Heart left ventricle (tissue), 16 donors: ENCODE data around the gene DNAH14. TPM values are rescaled to one million over a fixed set of nuclear protein-coding genes. Genes with fewer than 3 reads are reported as not detected.
"Not testable (repeated sequence)": the region's sequence is repeated elsewhere in the genome, so short reads cannot be mapped to it uniquely, and the experiment has no call there.

Experiments used
- ATAC-seq, 4 donors: fragments of 200-7000 bp; cut with Tn5 transposase; one replicate each; pipeline ENCODE4 v1.9.1; 2020 to 2022; ENCODE audit warnings: moderate library complexity in 4 of 4, mild to moderate bottlenecking in 3 of 4, moderate number of reproducible peaks in 1 of 4
- DNase-seq, 5 donors: peaks; one replicate each; pipeline ENCODE4 v3.0.0-alpha.2; 2020
- H3K27ac ChIP-seq, 12 donors: fragments of 200-600 bp; sonication (generic) in 4 of 12; one replicate each; pipeline versions ENCODE4 v1.5.0 to v1.8.0; 2016 to 2022; ENCODE audit warnings: mild to moderate bottlenecking in 2 of 12
- H3K27me3 ChIP-seq, 9 donors: fragments of 200-600 bp; sonication (generic) in 2 of 9; one replicate each; pipeline versions ENCODE4 v1.5.1 to v1.8.0; 2016 to 2022; ENCODE audit warnings: mild to moderate bottlenecking in 3 of 9
- H3K36me3 ChIP-seq, 9 donors: fragments of 200-600 bp; sonication (generic) in 2 of 9; one replicate each; pipeline versions ENCODE4 v1.5.0 to v1.8.0; 2018 to 2022; ENCODE audit warnings: mild to moderate bottlenecking in 2 of 9
- H3K4me1 ChIP-seq, 12 donors: fragments of 200-600 bp; sonication (generic) in 4 of 12; one replicate each; pipeline versions ENCODE4 v1.5.0 to v1.8.0; 2016 to 2022; ENCODE audit warnings: mild to moderate bottlenecking in 3 of 12
- H3K4me3 ChIP-seq, 12 donors: fragments of 200-600 bp; sonication (generic) in 4 of 12; one replicate each; pipeline versions ENCODE4 v1.5.0 to v1.8.0; 2017 to 2022; ENCODE audit warnings: mild to moderate bottlenecking in 9 of 12, moderate library complexity in 4 of 12
- H3K9me3 ChIP-seq, 12 donors: fragments of 200-600 bp; sonication (generic) in 4 of 12; one replicate each; pipeline versions ENCODE4 v1.5.0 to v1.8.0; 2016 to 2022; ENCODE audit warnings: mild to moderate bottlenecking in 1 of 12
- POLR2A ChIP-seq, 2 donors: fragments of 450-650 bp; IDR thresholded peaks; one replicate each; pipeline ENCODE4 v1.6.1; 2017; ENCODE audit warnings: antibody characterized with exemption in 2 of 2, mild to moderate bottlenecking in 2 of 2, moderate library complexity in 2 of 2
- WGBS, 4 donors: extraction: QIAGEN DNeasy Blood & Tissue Kit in 2 of 4; methylation state at CpG; one replicate each; pipeline versions ENCODE4 v1.1.5 to v1.1.7; 2013 to 2018; 5-methylcytosine and 5-hydroxymethylcytosine counted together
- intact Hi-C, 10 donors: fragments of 100-400 bp; cut with DNase I; formaldehyde crosslinking; loops; one replicate each; pipeline versions ENCODE4 v1.11.1 to v1.14.2; 2022
- polyA plus RNA-seq, 2 donors: library from polyadenylated mRNA; stranded (reverse); fragments of 200-250 nt; gene quantifications; one replicate each; pipeline ENCODE4 v1.2.3, GENCODE V29; 2013
- total RNA-seq, 9 donors: library from RNA; depleted of rRNA in 2 of 9; stranded (reverse); fragments of >200 nt in 2 of 9; fragmentation: NEBNext Ultra II Directional in 3 of 9; extraction: Animal tissue kit (Norgen Biotek cat#: 25700) in 3 of 9; gene quantifications; one replicate each; pipeline versions ENCODE4 v1.1.0 to v1.2.4, GENCODE V29; 2016 to 2023
- TF ChIP-seq, protein P1 (sequence below), 12 donors: fragments of 200-600 bp; sonication (generic) in 4 of 12; IDR thresholded peaks; one replicate each; pipeline versions ENCODE4 v1.5.0 to v1.8.0; 2018 to 2022; ENCODE audit warnings: antibody characterized with exemption in 12 of 12, mild to moderate bottlenecking in 5 of 12
- donor health status: ischemic (EF 13 %, LVEDD 7.1; RV severe dilation, severe dysfunction).
- donor health status: healthy with polysubstance abuse.
- donor health status: DM: no; HTN: yes; CAD: no.
- donor health status: DM: no; HTN: no; CAD: no.
- donor health status: ischemic (EF 25% LVEDD 6.9; RV normal size, moderate dysfunction).
- donor health status: ischemic (EF 25% LVEDD 5.7; RV mildly dilated, moderate dysfunction).
- donor health status: healthy.
- donor health status: DM: yes; HTN: yes; CAD: no.
- donor health status: ischemic (EF 35%, LVEDD 5.7; RV mildly dilated, moderate dysfunction).
- donor health status: nonischemic (EF 11% LVEDD 7.7; RV severe dilation, severe dysfunction).
- donor health status: DM: yes; HTN: yes; CAD: no.
- donor health status: PGD.
- donor health status: ischemic (EF 29% LVEDD 5.4; RV normal size, mild dysfunction).
- donor health status: nonischemic (EF 23%, LVEDD 6.1; RV moderate dilation, normal function).

The DNAH14 gene
- total and polyA plus RNA-seq, 11 donors: 0.24 to 6.8 (median 2.8) TPM

DNA sequence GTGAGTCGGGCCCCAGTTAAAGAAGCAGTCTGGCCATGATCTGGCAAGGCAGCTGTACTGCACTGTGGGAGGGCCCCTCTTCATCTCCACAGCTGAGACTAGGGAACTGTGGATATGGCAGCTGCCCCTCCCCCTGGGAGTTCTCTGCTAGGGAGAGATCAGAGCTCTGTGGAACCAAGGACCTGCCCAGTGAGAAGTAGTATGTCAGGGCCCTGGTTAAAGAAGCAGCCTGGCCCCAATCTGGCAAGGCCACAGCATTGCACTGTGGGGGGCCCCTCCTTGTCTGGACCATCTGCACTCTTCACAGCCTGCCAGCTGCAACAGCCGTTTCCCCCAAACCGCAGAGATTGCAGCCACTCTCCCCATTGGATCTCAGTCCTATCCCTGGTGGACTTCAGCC lies 208.5 kb downstream of the DNAH14 start:
- intact Hi-C loops: no loop called here

DNA sequence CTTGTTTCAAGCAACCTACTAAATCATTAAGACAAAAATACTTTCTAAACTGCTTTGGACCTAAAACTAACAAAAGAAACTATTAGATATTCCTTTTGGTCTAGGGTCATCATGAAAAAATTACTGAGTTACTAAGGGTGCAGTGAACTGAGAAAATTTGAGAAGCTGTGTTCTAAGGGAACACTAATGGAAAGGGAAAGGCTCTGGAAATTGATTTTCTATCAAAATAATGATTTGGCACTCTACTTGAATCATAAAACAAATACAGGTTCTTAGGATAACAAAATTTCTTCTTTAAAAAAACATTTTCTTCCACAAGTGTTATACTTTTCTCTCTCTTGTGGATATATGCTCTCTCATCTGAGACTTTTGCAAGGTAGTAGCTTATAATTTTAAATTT lies 213.5 kb downstream of the DNAH14 start:
- Histone ChIP-seq H3K27me3 (peaks cover 0 to 6% (median 0%) of the 10 kb centered on the region in 9 donors), H3K36me3 (no peaks in the 10 kb centered on the region), H3K4me1 (no peaks in the 10 kb centered on the region), H3K9me3 (peaks cover 0 to 5% (median 0%) of the 10 kb centered on the region in 12 donors), H3K27ac (no peak overlapping the region), H3K4me3 (no peak overlapping the region)
- TF ChIP-seq, protein P1, sequence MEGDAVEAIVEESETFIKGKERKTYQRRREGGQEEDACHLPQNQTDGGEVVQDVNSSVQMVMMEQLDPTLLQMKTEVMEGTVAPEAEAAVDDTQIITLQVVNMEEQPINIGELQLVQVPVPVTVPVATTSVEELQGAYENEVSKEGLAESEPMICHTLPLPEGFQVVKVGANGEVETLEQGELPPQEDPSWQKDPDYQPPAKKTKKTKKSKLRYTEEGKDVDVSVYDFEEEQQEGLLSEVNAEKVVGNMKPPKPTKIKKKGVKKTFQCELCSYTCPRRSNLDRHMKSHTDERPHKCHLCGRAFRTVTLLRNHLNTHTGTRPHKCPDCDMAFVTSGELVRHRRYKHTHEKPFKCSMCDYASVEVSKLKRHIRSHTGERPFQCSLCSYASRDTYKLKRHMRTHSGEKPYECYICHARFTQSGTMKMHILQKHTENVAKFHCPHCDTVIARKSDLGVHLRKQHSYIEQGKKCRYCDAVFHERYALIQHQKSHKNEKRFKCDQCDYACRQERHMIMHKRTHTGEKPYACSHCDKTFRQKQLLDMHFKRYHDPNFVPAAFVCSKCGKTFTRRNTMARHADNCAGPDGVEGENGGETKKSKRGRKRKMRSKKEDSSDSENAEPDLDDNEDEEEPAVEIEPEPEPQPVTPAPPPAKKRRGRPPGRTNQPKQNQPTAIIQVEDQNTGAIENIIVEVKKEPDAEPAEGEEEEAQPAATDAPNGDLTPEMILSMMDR (IDR thresholded peaks at IDR 0.05): no peak
- no peak for TF ChIP-seq POLR2A (IDR thresholded peaks at IDR 0.05)
- DNase-seq (no peak), ATAC-seq (no peak)
- intact Hi-C loops: no loop called here

More for the DNA sequence above, 208.5 kb downstream of the DNAH14 start:
- no peak overlapping the region for H3K4me3 ChIP-seq
- DNase-seq (no peak), ATAC-seq (no peak)
- no peak overlapping the region for H3K27ac ChIP-seq
- no peaks in the 10 kb centered on the region for H3K4me1 ChIP-seq
- no peak for TF ChIP-seq POLR2A (IDR thresholded peaks at IDR 0.05)
- TF ChIP-seq, protein P1 (IDR thresholded peaks at IDR 0.05): no peak
- H3K27me3 ChIP-seq: peaks cover 0 to 6% (median 0%) of the 10 kb centered on the region in 9 donors
- 50 to 74% (median 63%) methylated on average over 3 of the region's 3 CpGs for WGBS, 4 donors
- H3K36me3 ChIP-seq: no peaks in the 10 kb centered on the region
- H3K9me3 ChIP-seq: peaks cover 0 to 25% (median 8%) of the 10 kb centered on the region in 12 donors

DNA sequence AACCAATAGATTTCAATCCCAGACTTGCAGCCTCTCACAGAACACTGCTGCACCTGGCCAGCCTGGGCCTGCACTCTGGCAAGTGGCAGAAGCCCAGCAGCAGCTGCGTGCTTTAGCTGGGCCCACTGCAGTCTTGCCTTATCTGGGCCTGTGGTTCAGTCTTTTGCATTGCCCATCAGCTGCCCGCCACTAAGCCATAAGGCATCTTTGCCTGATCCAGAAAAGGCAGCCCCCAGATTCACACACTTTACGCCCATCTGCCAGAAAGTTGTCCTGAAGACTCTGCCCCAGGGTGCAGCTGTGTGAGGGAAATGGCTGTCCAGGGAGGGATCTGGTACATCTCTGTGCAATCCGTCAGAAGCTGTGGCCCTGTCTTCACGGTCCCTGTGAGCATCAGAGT lies 217.0 kb downstream of the DNAH14 start:
- H3K9me3 ChIP-seq: peaks cover 0 to 5% (median 0%) of the 10 kb centered on the region in 12 donors
- WGBS, 4 donors: 74 to 79% (median 77%) methylated on average over 5 of the region's 5 CpGs
- no peak overlapping the region for H3K27ac ChIP-seq
- TF ChIP-seq, protein P1 (IDR thresholded peaks at IDR 0.05): no peak
- TF ChIP-seq POLR2A (IDR thresholded peaks at IDR 0.05): no peak
- no peaks in the 10 kb centered on the region for H3K4me1 ChIP-seq
- no peak for ATAC-seq
- no peak overlapping the region for H3K4me3 ChIP-seq
- intact Hi-C loops: no loop called here
- no peak for DNase-seq
- H3K36me3 ChIP-seq: no peaks in the 10 kb centered on the region
- peaks cover 0 to 6% (median 0%) of the 10 kb centered on the region in 9 donors for H3K27me3 ChIP-seq

DNA sequence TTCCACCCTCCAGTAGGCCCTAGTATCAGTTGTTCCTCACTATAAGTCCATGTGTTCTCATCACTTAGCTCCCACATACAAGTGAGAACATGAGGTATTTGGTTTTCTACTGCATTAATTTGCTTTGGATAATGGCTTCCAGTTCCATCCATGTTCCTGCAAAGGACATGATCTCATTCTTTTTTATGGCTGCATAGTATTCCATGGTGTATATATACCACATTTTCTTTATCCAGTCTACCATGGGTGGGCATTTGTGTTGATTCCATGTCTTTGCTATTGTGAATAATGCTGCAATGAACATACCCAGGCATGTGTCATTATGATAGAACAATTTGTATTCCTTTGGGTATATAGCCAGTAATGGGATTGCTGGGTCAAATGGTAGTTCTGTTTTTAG lies 218.3 kb downstream of the DNAH14 start:
- H3K27me3 ChIP-seq, DNase-seq, intact Hi-C loops, H3K9me3 ChIP-seq, ATAC-seq, H3K4me3 ChIP-seq, H3K4me1 ChIP-seq, H3K36me3 ChIP-seq, H3K27ac ChIP-seq: not testable (repeated sequence)

DNA sequence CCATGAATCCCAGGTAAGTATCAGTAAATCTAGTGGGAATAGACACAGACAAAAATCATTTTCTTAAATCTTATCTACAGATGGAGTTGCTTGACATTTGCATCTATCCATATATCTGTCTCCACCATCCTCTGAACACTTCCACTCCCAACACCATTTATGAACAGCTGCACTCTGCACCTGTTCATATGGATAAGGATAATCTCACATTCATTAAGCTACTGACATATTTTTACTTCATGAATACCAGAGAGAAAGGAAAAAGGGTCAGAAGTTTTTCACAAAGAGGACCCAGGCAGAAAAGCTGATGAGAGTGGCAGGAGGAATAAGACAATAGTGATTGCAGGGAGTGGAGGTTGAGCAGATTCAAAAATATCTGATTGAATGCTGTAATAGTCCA lies 222.6 kb downstream of the DNAH14 start:
- H3K27ac ChIP-seq: no peak overlapping the region
- H3K9me3 ChIP-seq: peaks cover 0 to 5% (median 0%) of the 10 kb centered on the region in 12 donors
- no peak for DNase-seq
- TF ChIP-seq, protein P1 (IDR thresholded peaks at IDR 0.05): no peak
- no peak for TF ChIP-seq POLR2A (IDR thresholded peaks at IDR 0.05)
- no peak overlapping the region for H3K4me3 ChIP-seq
- no peaks in the 10 kb centered on the region for H3K27me3 ChIP-seq
- ATAC-seq: no peak
- no peaks in the 10 kb centered on the region for H3K36me3 ChIP-seq
- intact Hi-C loops: no loop called here
- no peaks in the 10 kb centered on the region for H3K4me1 ChIP-seq
